Neural cell (in vitro differentiated cells): Measurements from ENCODE around the gene PRTG.

Experiments used
- CTCF ChIP-seq: fragments of 450-650 bp; IDR thresholded peaks from 2 replicates; pipeline ENCODE4 v1.5.1; 2014; ENCODE audit warnings: antibody characterized with exemption, mild to moderate bottlenecking, moderate library complexity; ENCODE audit not compliant: poor library complexity, severe bottlenecking
- RAD21 ChIP-seq: fragments of 450-650 bp; conservative IDR thresholded peaks from 2 replicates; pipeline ENCODE4 v1.6.1; 2014; ENCODE audit warnings: antibody characterized with exemption, mild to moderate bottlenecking, moderate library complexity

- TF ChIP-seq CTCF (no peak), RAD21 (no peak)
Measured at GRCh38 chr15:55633731-55634130, 109.2 kb downstream of the PRTG start.
